Measurements from ENCODE around the gene ATL2.

ATL2 gene

DNA sequence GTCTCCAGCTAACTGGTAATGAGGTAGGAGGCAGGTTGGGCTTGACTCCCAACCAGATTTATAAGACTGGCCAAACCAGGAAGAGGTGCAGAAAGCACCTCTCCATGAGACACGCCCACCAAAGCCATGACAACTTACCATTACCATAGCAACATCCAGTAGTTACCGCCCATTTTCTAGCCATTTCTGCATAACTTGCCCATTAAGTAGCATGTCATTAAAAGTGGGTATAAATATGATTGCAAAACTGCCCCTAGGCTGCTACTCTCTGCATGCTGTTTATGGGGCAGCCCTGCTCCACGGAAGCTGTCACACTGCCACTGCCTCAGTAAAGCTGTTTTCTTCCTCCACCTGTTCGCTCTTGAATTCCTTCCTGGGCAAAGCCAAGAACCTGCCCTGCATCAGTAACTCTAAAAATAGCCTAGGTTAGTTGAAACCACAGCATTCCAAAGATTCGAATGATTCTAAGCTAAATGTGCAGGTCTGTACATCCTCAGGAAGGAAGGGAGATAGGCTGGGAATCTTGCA lies 131.9 kb downstream of the ATL2 start:
- Mint-ChIP-seq H3K4me1 (ENCODE audit: low read depth) (no peaks in the 10 kb centered on the region), H3K27me3 (no peaks in the 10 kb centered on the region), H3K9me3 (no peaks in the 10 kb centered on the region), H3K27ac (no peak overlapping the region), H3K36me3 (ENCODE audit: low read depth) (no peaks in the 10 kb centered on the region), H3K4me3 (no peak overlapping the region)
- no peak for DNase-seq

GRCh38 chr2:38244301-38244700 lies 132.8 kb downstream of the ATL2 start:
- no peaks in the 10 kb centered on the region for H3K27me3 Mint-ChIP-seq
- DNase-seq, result no peak
- no peak overlapping the region for H3K27ac Mint-ChIP-seq
- H3K36me3 Mint-ChIP-seq (ENCODE audit: low read depth), result no peaks in the 10 kb centered on the region
- H3K9me3 Mint-ChIP-seq, result no peaks in the 10 kb centered on the region
- no peaks in the 10 kb centered on the region for H3K4me1 Mint-ChIP-seq (ENCODE audit: low read depth)
- no peak overlapping the region for H3K4me3 Mint-ChIP-seq
